Activated T-helper 1 cell treated with anti-CD3 and anti-CD28 coated beads, Interleukin-12 subunit alpha, Interleukin-12 subunit beta, Interleukin-2, Interleukin-4 antibody, amounts not matched to agents 30 ng/mL and 10 ng/mL and 1 ng/mL, durations not matched to agents 14 hours and 24 hours and 36 hours (primary cell): ENCODE results near the gene ZNF398. TPM values are rescaled to one million over a fixed set of nuclear protein-coding genes. Genes with fewer than 3 reads are reported as not detected.

Experiments used
- DNase-seq: peaks from one replicate; pipeline ENCODE4 v3.0.0; 2021; ENCODE audit warnings: low spot score
- H3K27ac Mint-ChIP-seq: one replicate; pipeline ENCODE4 v1.8.0; 2021; ENCODE audit warnings: mild to moderate bottlenecking, mixed read lengths
- H3K27me3 Mint-ChIP-seq: one replicate; pipeline ENCODE4 v1.8.0; 2022; ENCODE audit warnings: mild to moderate bottlenecking, moderate library complexity, mixed read lengths; ENCODE audit not compliant: insufficient read depth
- H3K36me3 Mint-ChIP-seq: one replicate; pipeline ENCODE4 v1.8.0; 2021; ENCODE audit warnings: low read depth, mixed read lengths
- H3K4me1 Mint-ChIP-seq: one replicate; pipeline ENCODE4 v1.8.0; 2021; ENCODE audit warnings: low read depth, mixed read lengths
- H3K4me3 Mint-ChIP-seq: one replicate; pipeline ENCODE4 v1.8.0; 2021; ENCODE audit warnings: mild to moderate bottlenecking, moderate library complexity, mixed read lengths
- H3K9me3 Mint-ChIP-seq: one replicate; pipeline ENCODE4 v1.8.0; 2021; ENCODE audit warnings: mixed read lengths
- intact Hi-C: fragments of 100-400 bp; cut with micrococcal nuclease; formaldehyde crosslinking; loops from one replicate; pipeline ENCODE4 v1.15.1; 2024
- total RNA-seq: library from RNA; stranded (reverse); gene quantifications from 2 replicates; pipeline ENCODE4 v1.2.3, GENCODE V29; 2022

Gene ZNF398
- total RNA-seq, 1 donor from 2014 or later, result 14.1 TPM

DNA sequence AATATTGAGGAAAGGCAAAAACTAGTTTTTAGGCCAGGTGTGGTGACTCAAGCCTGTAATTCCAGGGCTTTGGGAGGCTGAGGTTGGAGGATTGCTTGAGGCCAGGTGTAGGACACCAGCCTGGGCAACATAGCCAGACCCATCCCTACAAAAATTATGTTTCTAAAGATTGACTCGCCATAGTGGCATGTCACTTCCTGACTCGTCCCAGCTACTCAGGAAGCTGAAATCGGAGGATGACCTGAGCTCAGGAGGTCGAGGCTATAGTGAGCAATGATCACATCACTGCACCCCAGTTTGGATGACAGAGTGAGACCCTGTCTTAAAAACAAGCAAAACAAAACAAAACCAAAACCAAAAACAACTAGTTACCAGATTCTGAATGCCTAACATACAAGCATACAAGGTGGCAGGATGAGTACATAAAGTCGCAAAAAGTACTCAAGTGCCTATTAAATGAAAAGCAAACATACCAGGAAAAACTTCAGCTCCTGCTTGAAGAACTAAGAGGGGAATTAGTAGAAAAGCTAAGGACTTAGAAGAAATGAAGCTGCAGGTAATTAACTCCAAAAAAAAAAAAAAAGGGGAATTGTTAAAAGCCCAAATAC lies 14.1 kb downstream of the ZNF398 start:
- Mint-ChIP-seq H3K27me3 (no peaks in the 10 kb centered on the region), H3K4me1 (peaks cover 26% of the 10 kb centered on the region), H3K27ac (peak overlapping the region; percentile 14), H3K9me3 (no peaks in the 10 kb centered on the region), H3K4me3 (no peak overlapping the region), H3K36me3 (peaks cover 35% of the 10 kb centered on the region)
- DNase-seq, result no peak
- intact Hi-C loops, result no loop called here

DNA sequence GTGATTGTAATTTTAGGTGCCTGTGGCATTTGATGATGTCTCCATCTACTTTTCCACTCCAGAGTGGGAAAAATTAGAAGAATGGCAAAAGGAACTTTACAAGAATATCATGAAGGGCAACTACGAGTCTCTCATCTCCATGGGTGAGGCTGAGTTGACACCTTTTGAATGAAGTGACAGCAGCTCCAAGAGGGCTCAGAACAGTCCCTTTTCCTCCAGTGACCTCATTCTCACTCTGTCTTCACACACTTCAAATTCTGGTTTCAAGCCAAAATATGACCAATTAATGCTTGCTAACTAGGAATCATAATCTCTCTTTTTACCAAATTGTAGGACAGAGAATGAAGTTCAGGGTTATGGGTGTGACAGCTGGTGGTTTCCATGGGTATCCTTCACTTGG lies 18.9 kb downstream of the ZNF398 start:
- DNase-seq, result no peak
- Mint-ChIP-seq H3K4me3 (no peak overlapping the region), H3K4me1 (peaks cover 13% of the 10 kb centered on the region), H3K27me3 (no peaks in the 10 kb centered on the region), H3K9me3 (no peaks in the 10 kb centered on the region), H3K36me3 (peaks cover 38% of the 10 kb centered on the region), H3K27ac (no peak overlapping the region)
- intact Hi-C loops, result no loop called here

DNA sequence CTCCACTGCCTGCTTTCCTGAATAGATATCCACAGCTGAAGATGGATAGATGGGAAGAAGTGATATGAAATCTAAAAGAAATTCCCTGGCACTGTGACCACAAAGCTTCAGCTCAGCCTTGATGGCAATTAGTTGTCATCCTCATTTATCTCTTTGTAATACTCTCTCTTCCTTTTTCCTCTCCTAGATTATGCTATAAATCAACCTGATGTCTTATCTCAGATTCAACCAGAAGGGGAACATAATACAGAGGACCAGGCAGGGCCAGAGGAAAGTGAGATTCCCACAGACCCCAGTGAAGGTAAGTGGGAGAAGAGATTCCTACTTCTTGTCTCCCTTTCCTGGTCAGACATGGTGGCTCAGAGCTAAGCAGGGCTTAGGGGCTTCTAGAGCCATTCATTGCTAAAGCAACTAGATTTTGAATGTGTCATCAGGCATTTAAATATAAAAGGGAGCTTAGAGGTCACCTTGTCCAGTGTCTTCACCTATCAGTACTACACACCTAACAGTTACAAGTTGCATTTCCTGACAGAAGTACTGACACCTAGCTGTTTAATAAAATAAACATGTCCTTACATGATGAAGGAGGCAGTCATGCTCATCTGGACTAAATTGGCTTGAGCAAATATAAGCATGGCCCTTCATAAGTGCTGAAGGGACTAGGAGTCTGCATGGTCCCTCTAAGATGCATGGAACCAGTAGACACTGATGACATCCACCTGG lies 19.5 kb downstream of the ZNF398 start:
- intact Hi-C loops, result no loop called here
- peaks cover 8% of the 10 kb centered on the region for H3K4me1 Mint-ChIP-seq
- H3K27me3 Mint-ChIP-seq, result no peaks in the 10 kb centered on the region
- H3K9me3 Mint-ChIP-seq, result no peaks in the 10 kb centered on the region
- H3K4me3 Mint-ChIP-seq, result no peak overlapping the region
- H3K36me3 Mint-ChIP-seq, result peaks cover 32% of the 10 kb centered on the region
- H3K27ac Mint-ChIP-seq, result peak overlapping the region; percentile 62
- DNase-seq, result no peak

DNA sequence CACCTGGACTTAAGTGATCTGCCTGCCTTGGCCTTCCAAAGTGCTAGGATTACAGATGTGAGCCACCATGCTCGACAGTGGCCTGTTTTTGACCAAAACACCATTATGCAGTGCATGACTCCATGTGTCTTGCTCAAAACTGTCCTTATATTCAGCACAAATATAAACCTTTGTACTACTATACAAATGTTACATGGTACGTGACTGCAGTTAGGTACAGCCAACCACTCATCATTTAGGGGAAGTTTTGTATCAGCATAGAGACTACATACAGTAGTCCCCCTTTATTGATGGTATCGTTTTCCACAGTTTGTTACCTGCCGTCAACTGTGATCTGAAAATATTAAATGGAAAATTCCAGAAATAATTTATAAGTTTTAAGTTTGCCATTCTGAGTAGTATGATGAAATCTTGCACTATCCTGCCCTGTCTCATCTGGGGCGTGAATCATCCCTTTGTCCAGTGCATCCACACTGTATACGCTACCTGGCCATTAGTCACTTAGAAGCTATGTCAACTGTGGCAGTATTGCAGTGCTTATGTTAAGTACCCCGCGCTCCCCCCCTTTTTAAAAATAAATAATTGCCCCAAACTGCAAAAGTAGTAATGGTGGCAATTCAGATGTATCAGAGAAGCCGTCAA lies 24.8 kb downstream of the ZNF398 start:
- DNase-seq, result no peak
- Mint-ChIP-seq H3K27me3 (no peaks in the 10 kb centered on the region), H3K27ac (no peak overlapping the region), H3K4me3 (no peak overlapping the region), H3K4me1 (no peaks in the 10 kb centered on the region), H3K36me3 (peaks cover 26% of the 10 kb centered on the region), H3K9me3 (no peaks in the 10 kb centered on the region)
- intact Hi-C loops, result no loop called here

DNA sequence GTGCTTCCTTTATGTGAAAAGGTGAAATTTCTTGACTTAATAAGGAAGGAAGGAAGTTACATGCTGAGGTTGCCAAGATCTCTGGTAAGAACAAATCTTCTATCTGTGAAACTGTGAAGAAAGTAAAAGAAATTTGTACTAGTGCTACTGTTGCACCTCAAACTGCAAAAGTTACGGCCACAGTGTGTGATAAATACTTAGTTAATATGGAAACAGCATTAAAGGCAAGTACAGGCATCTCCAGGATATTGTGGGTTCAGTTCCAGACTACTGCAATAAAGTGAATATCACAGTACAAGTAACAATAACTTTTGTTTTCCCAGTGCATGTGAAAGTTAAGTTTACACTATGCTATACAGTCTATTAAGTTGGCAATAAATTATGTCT lies 25.3 kb downstream of the ZNF398 start:
- intact Hi-C loops, result no loop called here
- Mint-ChIP-seq H3K9me3 (no peaks in the 10 kb centered on the region), H3K4me3 (no peak overlapping the region)

DNA sequence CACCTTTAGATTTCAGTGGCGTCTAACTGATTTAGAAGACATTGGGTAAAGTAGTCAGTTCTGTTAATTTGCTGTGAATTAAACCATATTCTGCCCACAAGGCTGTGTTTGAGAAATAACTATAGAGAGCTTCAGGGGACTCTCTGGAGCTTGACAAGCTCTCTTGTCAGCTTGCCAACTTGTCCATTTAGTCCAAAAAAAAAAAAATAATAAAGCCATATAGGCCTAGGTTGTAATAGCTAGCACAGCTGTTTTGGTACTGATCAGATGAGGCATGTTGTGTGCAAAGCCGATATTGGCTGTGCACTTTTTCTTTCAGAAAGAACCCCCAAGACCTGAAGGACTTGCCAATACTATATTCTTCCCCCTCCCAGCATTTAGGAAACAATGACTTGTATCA lies 27.9 kb downstream of the ZNF398 start:
- H3K9me3 Mint-ChIP-seq, result no peaks in the 10 kb centered on the region
- no peak for DNase-seq
- no peaks in the 10 kb centered on the region for H3K4me1 Mint-ChIP-seq
- no peak overlapping the region for H3K4me3 Mint-ChIP-seq
- peaks cover 38% of the 10 kb centered on the region for H3K36me3 Mint-ChIP-seq
- no peaks in the 10 kb centered on the region for H3K27me3 Mint-ChIP-seq
- intact Hi-C loops, result no loop called here
- H3K27ac Mint-ChIP-seq, result no peak overlapping the region

More for the DNA sequence above, 25.3 kb downstream of the ZNF398 start:
- no peaks in the 10 kb centered on the region for H3K4me1 Mint-ChIP-seq
- H3K36me3 Mint-ChIP-seq, result peaks cover 28% of the 10 kb centered on the region
- H3K27me3 Mint-ChIP-seq, result no peaks in the 10 kb centered on the region
- no peak for DNase-seq
- H3K27ac Mint-ChIP-seq, result no peak overlapping the region

DNA sequence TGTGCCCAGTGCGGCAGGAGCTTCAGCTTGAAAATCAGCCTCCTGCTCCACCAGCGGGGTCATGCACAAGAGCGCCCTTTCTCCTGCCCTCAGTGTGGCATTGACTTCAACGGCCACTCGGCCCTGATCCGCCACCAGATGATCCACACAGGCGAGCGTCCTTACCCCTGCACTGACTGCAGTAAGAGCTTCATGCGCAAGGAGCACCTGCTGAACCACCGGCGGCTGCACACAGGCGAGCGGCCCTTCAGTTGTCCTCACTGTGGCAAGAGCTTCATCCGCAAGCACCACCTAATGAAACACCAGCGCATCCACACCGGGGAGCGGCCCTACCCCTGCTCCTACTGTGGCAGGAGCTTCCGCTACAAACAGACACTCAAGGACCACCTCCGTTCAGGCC lies 32.0 kb downstream of the ZNF398 start:
- Mint-ChIP-seq H3K9me3 (no peaks in the 10 kb centered on the region), H3K4me3 (no peak overlapping the region), H3K36me3 (peaks cover 44% of the 10 kb centered on the region), H3K4me1 (no peaks in the 10 kb centered on the region), H3K27ac (no peak overlapping the region), H3K27me3 (no peaks in the 10 kb centered on the region)
- DNase-seq, result no peak
- intact Hi-C loops, result no loop called here

DNA sequence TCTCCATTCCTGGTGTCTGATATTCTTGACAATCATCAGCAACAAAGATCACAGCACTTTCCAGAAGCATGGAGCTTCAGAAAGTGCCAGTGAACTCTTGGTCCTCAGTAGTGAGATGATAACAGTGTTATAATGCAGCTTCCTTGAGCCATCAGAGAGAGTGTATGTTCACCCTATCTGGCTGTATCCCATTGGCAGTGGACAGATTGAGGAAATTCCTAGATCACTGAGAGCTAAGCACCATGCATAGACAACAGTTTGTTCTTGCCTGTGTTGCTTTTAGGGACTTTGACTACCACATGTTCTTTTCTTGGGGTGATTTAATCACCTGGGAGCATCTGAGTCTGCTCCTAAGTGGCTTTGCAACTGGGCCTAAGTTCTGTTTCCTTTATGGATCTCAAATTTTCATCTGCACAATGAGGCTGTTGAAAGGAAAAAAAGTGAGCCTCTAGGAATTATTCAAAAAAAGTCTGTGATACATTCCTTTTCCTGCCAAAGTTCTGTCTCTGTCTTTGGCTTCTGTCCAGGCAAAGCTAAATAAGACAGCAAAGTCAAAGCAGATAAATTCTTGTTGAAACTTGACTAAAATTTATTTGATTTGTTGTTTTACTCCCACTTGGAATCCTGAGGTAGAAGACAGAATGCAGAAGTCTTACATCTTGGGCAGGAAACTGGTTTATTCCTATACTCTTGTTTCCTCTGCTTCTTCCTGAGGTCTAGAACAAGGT lies 33.6 kb downstream of the ZNF398 start:
- no peaks in the 10 kb centered on the region for H3K4me1 Mint-ChIP-seq
- no peak for DNase-seq
- no peaks in the 10 kb centered on the region for H3K27me3 Mint-ChIP-seq
- no peak overlapping the region for H3K4me3 Mint-ChIP-seq
- no peak overlapping the region for H3K27ac Mint-ChIP-seq
- no peaks in the 10 kb centered on the region for H3K9me3 Mint-ChIP-seq
- H3K36me3 Mint-ChIP-seq, result peaks cover 44% of the 10 kb centered on the region
- intact Hi-C loops, result no loop called here

DNA sequence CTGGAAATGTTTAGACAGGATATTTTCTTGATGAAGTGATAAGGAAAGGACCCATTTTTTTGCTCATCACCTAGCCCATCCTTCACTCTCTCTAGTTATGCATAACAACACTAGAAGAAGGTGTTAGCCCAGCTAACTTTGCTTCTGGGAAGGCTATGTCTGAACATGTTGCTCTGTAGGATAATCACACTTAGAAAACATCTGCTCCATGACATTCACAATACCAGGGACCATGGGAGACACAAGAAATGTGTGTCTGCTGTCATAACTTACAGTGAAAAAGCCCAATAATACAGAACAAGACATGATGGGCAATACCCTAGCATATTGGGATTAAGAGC lies 34.2 kb downstream of the ZNF398 start:
- no peak for DNase-seq
- H3K27me3 Mint-ChIP-seq, result no peaks in the 10 kb centered on the region
- H3K9me3 Mint-ChIP-seq, result no peaks in the 10 kb centered on the region
- peaks cover 42% of the 10 kb centered on the region for H3K36me3 Mint-ChIP-seq
- H3K4me1 Mint-ChIP-seq, result no peaks in the 10 kb centered on the region
- intact Hi-C loops, result no loop called here
- H3K4me3 Mint-ChIP-seq, result no peak overlapping the region
- no peak overlapping the region for H3K27ac Mint-ChIP-seq

DNA sequence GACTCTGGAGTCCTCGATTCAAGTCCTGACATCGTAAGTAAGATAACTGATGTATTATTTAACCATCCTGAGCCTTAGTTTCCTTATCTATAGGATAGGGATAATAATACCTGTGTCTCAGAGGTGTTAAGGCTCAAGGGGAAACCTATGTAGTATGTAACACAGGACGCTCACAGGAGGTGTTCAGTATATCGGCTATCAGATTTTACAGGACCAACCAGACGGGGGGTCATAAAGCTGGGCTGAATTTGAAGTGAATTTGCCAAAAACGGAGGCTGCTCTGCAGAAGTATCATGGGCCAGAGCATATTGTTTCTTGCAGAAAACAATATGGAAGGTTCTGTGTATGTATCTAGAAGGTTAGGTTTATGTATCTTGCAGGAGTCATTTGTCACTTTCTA lies 37.0 kb downstream of the ZNF398 start:
- Mint-ChIP-seq H3K36me3 (peaks cover 20% of the 10 kb centered on the region), H3K27me3 (no peaks in the 10 kb centered on the region), H3K4me1 (no peaks in the 10 kb centered on the region), H3K4me3 (no peak overlapping the region), H3K9me3 (no peaks in the 10 kb centered on the region), H3K27ac (no peak overlapping the region)
- intact Hi-C loops, result no loop called here
- no peak for DNase-seq

DNA sequence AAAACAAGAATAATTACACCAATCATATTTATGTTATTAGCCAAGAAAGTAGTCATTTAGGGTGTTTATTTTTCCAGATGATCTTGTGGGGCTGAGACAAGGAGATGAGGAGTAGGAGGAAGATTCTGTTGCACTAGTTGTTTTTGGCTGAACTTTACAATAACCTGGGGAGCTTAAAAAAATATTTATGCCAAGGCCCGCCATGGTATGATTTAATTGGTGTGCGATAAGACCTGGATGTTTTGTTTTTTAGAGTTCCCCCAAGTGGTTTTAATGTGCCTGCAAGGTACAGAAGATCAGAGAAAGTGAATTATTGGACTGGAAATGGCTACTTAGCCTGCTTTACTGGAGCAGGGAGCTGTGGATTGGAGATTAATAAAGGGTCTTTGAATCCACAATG lies 41.0 kb downstream of the ZNF398 start:
- Mint-ChIP-seq H3K9me3 (no peaks in the 10 kb centered on the region), H3K4me1 (peaks cover 14% of the 10 kb centered on the region), H3K36me3 (peaks cover 2% of the 10 kb centered on the region), H3K27ac (no peak overlapping the region), H3K4me3 (no peak overlapping the region), H3K27me3 (peaks cover 6% of the 10 kb centered on the region)
- intact Hi-C loops, result no loop called here
- no peak for DNase-seq

DNA sequence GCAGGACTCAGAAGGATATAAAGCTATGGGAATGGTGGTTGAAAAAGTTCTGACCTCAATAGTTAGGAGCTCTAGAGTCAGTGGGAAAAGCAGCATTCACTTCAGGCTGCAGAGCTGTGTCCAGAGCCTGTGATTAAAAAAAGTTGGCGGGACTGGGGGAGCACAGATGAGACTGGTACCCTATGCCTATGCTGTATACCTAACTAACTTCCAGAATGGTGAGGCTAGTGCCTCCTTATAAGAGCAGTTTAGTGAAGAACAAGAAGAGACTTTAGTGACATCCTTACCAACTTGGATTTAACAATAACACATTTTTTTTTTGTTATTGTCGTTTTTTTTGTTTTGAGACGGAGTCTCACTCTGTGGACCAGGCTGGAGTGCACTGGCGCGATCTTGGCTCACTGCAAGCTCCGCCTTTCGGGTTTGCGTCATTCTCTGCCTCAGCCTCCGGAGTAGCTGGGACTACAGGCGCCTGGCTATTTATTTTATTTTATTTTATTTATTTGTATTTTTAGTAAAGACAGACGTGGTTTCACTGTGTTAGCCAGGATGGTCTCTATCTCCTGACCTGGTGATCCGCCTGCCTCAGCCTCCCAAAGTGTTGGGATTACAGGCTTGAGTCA lies 41.5 kb downstream of the ZNF398 start:
- no peak overlapping the region for H3K27ac Mint-ChIP-seq
- H3K27me3 Mint-ChIP-seq, result peaks cover 6% of the 10 kb centered on the region

More for the DNA sequence above, 41.5 kb downstream of the ZNF398 start:
- no peak overlapping the region for H3K4me3 Mint-ChIP-seq
- H3K36me3 Mint-ChIP-seq, result peaks cover 2% of the 10 kb centered on the region
- peaks cover 14% of the 10 kb centered on the region for H3K4me1 Mint-ChIP-seq
- DNase-seq, result no peak
- intact Hi-C loops, result no loop called here
- no peaks in the 10 kb centered on the region for H3K9me3 Mint-ChIP-seq
